GM21528 (cell line): Measurements from ENCODE around the gene RNU6-9.
"Not testable (repeated sequence)": the region's sequence is repeated elsewhere in the genome, so short reads cannot be mapped to it uniquely, and the experiment has no call there.

ENCODE experiments used
- ATAC-seq: cut with Tn5 transposase; IDR thresholded peaks from one replicate; pipeline ENCODE4 v1.9.1; 2021; ENCODE audit warnings: mild to moderate bottlenecking, moderate library complexity; ENCODE audit not compliant: unreplicated experiment, low FRiP score

The RNU6-9 gene

GRCh38 chr19:892894-893689 lies at the start of gene RNU6-9, which contains the start of gene MED16:
Gene RNU6-9, plus strand, starts transcription at chr19:893484.
Gene MED16, minus strand, starts transcription at chr19:893187. Its CDS starts 2,056 bp downstream, at chr19:891131.
- ATAC-seq = peak; percentile 86

- ATAC-seq = no peak
Observed at GRCh38 chr19:843836-844545, 49.3 kb upstream of the RNU6-9 start.

GRCh38 chr19:844546-844971 lies 48.7 kb upstream of the RNU6-9 start:
- ATAC-seq = no peak

GRCh38 chr19:845707-846521 lies 47.4 kb upstream of the RNU6-9 start:
- ATAC-seq = no peak

- no peak for ATAC-seq
Observed at GRCh38 chr19:848386-848921, 44.8 kb upstream of the RNU6-9 start.

GRCh38 chr19:849195-849594 lies 44.1 kb upstream of the RNU6-9 start:
- not testable (repeated sequence) for ATAC-seq

- no peak for ATAC-seq
Observed at GRCh38 chr19:850221-850978, 42.9 kb upstream of the RNU6-9 start.

- ATAC-seq = no peak
Observed at GRCh38 chr19:850979-851335, 42.3 kb upstream of the RNU6-9 start.

GRCh38 chr19:852136-853013 lies 40.9 kb upstream of the RNU6-9 start, which contains the start of gene ELANE:
Gene ELANE, plus strand, starts transcription at chr19:852303. Its CDS starts 26 bp downstream, at chr19:852329.
- ATAC-seq = no peak

- no peak for ATAC-seq
Observed at GRCh38 chr19:853014-853585, 40.2 kb upstream of the RNU6-9 start.

GRCh38 chr19:853614-854220 lies 39.6 kb upstream of the RNU6-9 start:
- not testable (repeated sequence) for ATAC-seq

- ATAC-seq = no peak
Observed at GRCh38 chr19:854549-854948, 38.7 kb upstream of the RNU6-9 start.

- ATAC-seq = no peak
Observed at GRCh38 chr19:855142-855541, 38.1 kb upstream of the RNU6-9 start.

GRCh38 chr19:855566-856120 lies 37.6 kb upstream of the RNU6-9 start:
- no peak for ATAC-seq

- no peak for ATAC-seq
Observed at GRCh38 chr19:858284-858683, 35.0 kb upstream of the RNU6-9 start.

- no peak for ATAC-seq
Observed at GRCh38 chr19:858868-859843, 34.1 kb upstream of the RNU6-9 start, which contains the start of gene CFD. Gene CFD, plus strand, starts transcription at chr19:859664. Its CDS starts 26 bp downstream, at chr19:859690.
